HG02970 (cell line): ENCODE measurements around the gene DCTN2.

Experiments
- ATAC-seq: cut with Tn5 transposase; IDR thresholded peaks from one replicate; pipeline ENCODE4 v1.9.1; 2021; ENCODE audit warnings: mild to moderate bottlenecking, moderate library complexity, moderate number of reproducible peaks; ENCODE audit not compliant: unreplicated experiment, low FRiP score

The DCTN2 gene

DNA sequence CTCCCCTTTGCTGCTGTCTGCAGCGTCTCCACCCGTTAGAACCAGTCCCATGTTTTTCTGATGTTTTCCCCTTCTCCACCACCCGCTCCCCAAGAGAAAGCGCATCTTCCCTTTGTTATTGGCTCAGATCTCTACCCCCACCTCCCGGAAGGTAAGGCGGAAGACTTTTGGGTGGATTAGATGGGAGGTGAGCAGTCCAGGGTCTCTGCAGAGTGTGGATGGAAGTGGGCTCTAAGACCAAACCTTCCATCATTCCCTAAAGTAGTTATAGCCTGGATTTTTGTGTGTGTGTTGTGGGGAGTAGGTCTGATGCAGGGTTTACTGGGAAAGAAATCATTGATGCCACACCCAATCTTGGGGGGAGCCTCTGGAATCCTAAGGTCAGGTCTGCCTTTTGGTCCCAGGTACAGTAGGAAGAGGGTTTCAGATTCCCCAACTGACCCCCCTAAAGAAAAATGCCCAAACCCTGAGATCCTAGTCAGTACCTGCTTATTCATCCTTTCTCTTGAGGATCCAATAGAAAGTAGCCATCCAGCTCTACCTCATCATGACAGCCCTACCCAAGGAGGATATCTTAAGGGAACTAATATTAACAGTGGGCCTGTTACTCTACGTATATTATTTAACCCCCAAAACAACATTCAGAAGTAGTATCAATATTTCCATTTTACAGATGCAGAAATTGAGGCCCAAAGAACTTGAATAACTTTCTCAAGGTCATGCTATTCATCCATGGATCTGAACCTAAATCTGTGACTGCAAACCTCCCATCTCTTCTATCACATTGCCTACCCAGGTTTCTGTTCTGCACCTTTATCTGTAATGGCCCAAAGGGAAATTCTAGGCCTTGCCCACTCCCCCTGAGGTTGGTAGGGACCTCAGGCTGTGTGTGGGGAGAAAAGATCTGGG is 3.9 kb upstream of the DCTN2 start:
- no peak for ATAC-seq

DNA sequence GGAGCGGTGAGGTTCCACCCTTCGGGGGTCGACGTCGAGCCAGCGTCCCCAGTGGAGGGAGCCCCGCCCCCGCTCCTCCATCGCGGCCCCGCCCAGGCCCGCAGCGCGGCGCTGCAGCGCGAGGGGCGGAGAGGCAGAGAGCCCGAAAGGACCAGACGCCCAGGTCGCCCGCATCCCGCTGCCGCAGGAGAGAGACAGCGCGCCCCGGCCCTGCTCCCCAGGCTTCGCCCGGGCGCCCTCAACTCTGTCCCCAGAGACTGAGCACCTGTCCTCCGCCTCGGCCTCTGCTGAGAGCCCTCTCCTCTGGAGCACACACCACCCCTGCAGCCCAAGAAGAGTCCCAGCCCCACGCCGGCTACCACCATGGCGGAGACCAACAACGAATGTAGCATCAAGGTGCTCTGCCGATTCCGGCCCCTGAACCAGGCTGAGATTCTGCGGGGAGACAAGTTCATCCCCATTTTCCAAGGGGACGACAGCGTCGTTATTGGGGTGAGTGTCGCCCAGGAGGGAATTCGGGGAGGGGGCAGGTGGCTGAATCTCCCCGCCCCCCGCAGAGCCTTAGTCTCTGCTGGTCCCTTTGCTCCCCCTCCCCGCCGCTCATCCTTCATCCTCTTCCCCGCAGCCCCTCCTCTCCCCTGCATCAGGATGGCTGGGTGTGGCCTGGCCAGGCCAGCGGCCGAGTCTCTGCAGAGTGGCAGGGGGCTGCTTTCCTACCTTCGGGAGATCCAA is 3.1 kb upstream of the DCTN2 start, which contains the start of gene KIF5A:
Gene KIF5A, plus strand, starts transcription at position 136 of the 732 bp plus-strand sequence. Its CDS starts 228 bp downstream, at position 364.
- ATAC-seq, result no peak

DNA sequence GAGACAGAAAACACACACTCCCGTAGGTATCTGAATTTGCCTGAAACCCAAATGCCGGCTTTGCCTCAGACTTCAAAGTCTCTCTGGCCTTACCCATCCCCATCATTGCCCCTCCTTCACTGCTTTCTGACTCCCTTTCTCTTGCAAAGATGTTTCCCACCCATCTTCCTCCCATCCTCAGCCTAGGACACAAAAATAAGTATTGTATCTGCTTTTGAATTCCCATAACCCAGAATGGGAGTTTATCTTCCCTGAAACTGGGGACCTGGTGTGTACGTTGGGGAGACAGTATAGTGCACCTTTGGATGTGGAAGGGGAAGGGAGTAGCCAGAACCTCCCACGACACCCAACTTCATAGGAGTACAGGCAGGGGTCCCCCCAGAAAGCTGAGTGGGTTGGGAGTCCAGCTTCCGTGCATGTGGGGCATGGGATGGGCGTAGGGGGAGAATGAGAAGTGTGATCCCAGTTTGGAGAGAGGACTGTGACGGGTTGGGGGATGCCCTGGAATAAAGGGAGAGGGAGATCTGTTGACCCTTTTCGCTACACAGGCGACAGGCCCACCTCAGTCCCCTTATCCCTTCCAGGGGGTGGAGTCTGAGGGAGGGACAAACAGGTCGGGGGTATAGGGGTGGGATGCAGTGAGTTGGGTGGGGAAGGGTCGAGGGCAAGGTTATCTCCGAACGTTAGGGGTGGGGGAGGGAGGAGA is 2.4 kb upstream of the DCTN2 start:
- ATAC-seq, result no peak

DNA sequence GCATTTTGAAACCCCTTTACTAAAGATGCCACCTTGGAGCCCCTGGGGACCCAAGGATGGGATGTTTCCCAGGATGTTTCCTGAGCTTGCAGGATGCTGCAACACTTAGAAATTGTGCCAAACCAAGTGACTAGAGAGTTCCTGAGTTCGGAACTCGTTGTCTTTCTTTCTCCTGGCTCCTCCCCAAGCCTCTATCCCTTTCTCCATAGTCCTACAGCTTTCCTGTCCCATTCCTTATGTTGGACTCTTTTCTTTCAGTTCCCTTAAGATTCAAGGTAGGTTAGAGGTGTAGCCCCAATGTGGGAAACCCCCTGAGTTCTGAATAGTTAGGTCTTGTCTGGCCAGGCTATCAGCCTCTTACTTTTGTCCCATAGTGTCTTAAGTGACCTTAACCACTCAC is 1.5 kb upstream of the DCTN2 start:
- no peak for ATAC-seq

DNA sequence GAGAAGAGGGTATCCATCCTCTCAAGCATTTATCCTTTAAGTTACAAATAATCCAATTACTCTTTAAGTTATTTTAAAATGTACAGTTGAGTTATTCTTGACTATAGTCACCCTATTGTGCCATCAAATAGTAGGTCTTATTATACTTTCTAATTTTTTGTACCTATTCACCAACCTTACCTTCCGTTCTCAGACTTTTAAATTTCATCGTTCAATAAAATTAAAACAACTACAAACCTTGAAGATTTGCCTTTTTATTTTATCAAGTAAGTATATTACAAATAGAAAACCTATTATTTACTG is 972 bp upstream of the DCTN2 start:
- no peak for ATAC-seq

DNA sequence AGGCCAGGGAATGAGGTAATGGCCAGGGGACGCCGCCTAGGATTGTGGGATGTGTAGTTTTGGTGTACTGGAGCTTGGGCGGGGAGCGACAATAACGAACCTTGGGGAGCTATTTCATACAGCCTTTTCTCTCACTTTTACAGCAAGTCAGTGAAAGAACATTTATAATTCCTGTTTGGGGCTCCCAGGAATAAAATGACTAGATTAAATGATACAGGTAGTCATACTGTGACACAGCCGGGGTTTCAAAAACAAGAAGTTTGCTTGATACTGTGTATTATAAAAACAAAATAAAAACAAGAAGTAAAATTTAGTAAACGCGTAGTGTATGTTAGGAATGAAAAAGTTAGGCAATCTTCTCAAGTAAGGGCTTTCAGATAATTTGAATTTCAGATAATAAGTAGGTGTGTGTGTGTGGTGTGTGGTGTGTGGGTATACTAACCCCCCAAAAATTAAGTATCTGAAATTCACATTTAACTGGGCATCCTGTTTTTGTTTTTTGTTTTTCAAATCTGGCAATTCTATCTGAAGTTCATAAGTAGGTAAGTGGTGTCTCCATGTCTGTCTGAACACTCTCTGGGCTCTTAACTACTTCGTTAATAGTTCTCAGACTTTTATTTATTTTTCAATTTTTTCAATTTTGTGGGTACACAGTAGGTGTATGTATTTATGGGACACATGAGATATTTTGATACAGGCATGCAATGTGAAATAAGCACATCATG is 458 bp upstream of the DCTN2 start:
- no peak for ATAC-seq

DNA sequence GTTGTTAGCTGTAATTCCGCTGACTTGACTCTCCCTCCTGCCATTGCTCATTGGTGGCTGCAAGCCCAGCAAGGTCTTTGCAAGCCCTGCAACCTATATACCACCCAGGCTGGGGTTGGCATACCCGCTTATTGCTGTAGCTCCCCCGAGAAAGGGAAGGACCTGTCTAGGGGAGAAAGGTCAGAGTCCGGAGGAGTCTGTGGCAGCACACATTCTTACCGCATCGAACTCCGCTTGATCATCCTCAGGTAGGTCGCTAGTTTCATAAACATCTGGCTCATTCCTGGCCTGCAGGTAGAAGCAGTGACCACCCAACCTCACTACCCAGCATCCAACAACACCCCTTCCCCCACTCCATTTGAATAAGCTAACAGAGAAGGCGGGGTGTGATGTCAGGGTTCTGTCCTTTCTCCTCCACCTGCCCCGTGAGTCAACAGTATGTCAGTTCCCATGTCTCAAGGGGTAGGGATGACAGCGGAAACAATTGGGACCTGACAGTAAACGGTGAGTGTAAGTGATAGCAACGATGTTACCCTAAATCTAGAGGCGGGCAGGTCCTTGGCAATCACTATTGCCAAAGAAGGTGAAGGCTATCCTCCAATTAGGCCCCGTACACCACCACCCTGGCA is 1.1 kb downstream of the DCTN2 start:
- no peak for ATAC-seq

DNA sequence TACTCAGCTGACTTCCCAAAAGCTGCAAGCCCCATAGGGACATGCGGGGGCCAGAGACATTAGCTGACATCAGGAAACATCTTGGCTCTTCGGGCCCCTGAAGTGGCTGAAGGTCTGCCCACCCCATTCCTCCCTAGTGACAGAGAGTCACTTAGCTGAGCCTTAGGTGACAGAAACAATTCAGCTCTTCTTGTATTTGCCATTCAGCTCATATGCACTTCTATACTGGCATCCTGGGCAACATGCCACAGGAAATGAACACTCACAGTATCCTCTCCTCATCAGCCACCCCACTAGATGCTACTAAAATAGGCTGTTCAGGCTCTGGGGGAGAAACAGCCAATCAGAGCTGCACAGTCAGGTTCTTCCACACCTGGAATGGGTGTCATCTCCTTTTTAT is 3.4 kb downstream of the DCTN2 start:
- ATAC-seq, result no peak

DNA sequence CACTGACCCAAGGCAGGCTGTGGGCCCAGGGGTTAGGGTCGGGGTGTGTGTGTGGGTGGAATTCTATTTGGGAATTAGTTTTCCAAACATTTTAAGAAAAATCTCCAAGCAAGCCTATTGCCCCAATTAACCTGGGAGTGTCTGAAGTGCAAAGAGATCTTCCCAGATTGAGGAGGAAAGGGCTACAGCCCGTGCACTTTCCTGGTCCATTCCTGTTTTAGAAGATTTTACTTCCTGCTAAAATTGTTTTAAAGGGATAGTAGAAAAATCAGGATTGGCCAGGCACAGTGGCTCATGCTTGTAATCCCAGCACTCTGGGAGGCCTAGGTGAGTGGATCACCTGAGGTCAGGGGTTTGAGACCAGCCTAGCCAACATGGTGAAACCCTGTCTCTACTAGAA is 5.3 kb downstream of the DCTN2 start:
- no peak for ATAC-seq

DNA sequence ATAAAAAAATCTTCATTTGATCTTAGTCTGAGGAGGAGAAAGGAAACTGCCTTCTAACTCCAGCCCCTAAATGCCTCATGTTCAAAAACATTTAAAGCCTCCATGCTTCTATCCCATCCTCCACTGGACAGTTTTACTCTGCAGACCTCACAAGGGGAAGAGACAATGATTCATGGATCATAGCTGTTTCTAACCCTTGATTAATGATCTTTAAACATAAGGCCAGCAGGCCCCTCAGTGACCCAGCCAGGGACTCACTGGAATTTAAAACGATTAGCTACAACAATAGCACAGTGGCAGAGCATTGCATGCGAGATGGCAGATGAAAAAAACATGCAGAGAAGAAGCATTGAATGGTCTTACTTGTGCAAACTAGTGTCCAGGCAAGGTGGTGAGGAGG is 6.0 kb downstream of the DCTN2 start:
- no peak for ATAC-seq

DNA sequence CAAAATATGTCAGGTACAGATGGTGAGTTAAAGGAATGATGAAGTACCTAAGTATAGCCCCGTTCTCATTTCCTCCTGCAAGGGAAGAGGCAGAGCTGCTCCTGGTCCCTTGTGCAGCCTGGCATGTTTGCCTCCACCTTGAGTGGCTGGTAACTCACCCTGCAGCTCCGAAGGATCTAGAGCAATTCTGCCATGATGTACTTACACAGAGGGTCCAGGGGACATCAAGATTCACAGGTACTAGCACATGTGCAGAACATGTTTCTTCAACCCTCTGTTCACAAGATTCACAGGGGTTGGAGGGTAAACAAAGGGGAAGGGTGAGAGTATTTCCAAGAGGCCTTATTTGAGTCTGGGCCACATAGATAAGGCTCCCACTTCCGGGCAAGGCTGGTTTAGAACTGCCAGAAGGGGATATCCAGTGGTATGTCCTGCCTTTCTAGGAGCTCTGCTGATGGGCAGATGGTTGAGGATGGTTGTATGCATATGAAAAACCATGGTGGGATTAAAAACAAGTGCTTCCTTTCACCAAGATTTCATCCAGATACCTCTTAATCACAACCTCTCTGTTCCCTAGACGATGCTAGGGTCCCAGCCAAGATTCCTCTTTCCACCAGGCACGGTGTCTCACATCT is 7.7 kb downstream of the DCTN2 start:
- no peak for ATAC-seq

DNA sequence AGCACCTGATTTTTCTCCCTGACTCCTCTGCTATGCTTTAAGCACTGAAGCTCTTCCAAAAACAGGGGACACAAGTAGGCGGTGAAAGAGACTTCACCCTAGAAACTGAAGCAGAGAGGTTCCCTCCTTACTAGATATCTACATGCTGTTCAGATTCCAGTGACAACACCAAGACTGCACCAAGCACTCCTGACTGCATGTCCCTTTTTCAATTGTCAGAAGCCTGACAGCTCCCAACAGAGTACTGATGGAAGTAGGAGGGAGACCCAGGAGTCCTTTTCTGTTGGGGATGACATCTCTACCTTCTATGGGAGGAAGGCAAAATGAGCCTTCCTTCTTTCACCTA is 10.4 kb downstream of the DCTN2 start:
- ATAC-seq, result no peak

DNA sequence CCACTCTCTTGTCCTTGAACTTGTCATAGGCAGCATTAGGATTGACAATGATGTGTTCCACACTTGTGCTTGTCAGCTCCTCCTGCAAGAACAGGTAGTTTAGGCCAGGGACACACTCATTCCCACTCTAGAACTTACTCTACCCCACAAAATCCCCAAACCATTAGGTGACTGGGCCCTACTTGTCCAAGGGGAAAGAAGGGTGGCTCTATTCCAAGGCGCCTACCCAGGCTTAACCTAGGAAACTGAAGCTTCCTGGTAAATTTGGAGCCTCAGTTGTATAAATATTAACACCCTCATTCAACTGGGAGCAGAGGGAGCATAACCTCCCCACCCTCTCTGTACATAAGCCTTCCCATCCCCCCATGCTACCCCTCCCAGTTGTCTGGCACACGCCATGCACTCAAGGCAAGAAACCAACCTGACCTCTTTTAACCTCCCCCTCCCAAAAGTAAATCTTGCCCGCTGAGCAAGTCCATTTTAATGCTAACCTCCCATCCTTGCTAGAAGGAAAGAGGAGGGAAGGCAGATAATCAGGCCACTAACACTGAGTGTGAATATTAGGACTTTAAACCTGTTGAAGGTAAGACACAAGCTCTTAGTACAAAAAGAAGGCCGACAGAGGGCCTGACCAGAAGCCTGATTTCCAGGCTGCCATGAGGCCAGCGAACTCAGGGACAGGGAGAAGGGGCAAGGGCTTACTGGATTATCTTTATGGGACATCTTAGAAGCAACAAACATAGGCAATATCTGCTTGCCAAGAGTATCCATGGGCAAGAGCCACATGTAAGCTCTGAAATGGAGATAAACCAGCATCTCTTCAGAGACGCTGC is 11.0 kb downstream of the DCTN2 start:
- ATAC-seq, result no peak

DNA sequence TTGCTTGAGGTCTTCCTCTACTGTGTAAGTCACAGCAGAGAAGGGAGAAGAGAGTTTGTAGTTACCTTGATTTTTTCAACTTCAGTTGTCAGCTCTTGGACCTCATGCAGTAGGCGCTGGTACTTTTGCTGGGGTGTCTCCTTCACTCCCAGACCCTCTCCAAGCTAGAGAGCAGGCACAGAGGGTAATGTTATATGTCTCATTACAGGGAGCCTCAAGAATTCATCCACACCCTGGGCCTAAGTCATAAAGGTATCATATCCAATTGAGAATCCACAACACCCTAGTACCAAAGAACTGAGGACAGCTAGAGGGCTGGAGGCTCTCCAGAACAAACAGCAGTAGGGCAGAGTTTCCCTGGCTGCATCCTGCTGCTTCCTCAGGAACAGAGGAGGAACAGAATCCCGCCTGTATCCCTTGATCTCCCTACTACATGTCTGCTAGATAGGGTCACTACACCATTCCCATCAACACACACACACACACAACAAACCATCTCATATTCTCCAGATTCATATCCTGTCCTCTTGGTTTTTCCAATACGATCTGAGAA is 11.9 kb downstream of the DCTN2 start:
- ATAC-seq, result no peak

DNA sequence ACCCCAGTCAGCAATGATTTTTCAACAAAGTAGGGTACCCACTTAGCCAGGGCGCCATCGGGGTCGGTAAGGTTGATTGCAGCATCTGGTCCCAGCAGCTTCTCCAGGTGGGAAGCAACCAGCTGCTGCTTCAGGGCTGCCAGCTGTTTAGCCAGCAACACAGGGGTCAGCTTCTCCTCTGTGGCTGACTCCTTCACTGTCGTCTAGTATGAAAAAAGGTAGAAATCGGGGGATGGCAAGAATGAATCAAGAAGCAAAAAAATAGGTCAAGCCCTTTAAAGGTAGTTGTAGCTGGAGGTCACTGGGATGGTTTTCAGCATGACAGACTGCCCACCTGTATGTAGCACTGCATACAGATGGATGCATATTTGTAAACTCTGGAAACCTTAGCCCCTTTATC is 12.7 kb downstream of the DCTN2 start:
- ATAC-seq, result no peak

DNA sequence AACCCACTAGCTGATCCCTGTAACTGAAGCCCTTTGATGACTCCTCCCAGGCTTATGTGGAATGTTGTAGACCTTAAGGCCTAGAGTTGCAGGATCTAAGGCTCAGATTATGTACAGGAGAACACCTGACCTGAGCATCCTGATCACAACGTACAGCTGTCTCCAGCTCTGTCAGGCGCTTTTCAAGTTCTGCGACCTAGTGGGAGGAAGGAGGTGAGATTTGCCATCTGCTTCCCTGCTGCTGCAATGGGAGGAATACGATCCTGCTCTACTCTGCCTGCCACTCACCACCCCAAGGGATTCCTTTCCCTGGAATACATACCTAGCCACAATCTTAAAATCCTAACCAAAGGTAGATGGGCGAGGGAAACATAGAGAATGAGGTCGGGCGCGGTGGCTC is 13.9 kb downstream of the DCTN2 start:
- ATAC-seq, result no peak

DNA sequence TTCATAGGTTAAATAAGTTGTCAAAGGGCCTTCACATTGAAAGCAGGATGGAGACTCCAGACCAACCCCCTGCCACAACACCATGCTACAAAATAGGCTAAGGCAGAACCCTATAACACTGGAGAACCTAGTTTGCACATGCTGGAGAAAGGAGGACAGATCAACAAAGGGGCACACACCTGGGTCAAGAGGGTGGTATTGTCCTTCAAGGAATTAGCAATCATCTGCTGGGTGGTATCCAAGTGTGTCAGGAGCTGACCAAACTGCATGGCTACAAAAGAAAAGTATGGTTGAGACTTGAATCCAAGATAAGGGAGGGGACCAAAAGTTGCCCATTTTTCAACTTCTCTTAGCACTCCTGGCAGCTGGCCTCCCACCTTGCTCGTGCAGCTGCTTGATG is 15.2 kb downstream of the DCTN2 start:
- no peak for ATAC-seq

DNA sequence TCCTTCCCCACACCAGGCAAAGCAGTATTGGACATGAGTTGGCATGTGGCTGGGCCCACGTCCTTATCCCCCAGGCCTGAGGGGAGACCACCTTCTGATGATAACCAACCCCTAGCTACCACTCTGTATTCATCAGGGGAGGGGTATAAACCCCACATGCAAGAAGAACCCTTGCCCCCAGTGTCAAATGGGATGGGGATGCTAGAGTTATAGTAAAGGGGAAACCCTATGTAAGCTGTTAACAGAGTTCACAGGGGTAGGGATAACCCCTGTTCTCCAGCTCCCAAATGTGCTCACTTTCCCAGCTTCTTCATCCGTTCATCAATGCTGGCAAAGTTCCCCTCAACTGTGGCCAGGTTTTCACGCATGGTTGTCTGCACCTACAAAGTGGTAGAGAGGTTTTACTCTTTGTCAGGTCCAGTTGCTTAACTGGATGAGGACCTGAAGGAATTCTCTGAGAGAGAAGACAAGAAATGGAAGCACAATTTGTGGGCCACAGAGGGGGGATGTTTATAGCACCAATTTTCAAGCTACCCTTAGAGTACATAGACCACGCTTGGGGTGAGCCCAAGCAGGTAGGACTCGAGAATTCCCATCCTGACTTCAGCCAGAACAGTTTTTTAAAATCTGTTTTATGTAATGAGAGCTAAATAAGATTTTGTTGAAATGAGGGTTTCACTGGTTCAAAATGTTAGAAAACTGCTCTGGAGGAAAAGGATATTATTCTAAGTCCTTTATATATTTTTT is 16.4 kb downstream of the DCTN2 start:
- no peak for ATAC-seq
